Head of caudate nucleus (tissue), 42 donors: ENCODE measurements around the gene PITRM1.

Experiments used
- DNase-seq, 42 donors: peaks; one replicate each; pipeline versions ENCODE4 v3.0.0 to v3.0.0-alpha.2; 2020 to 2021; ENCODE audit warnings: mixed read lengths in 7 of 42
- intact Hi-C: fragments of 100-400 bp; cut with DNase I; formaldehyde crosslinking; loops from one replicate; pipeline ENCODE4 v1.15.0; 2022

The PITRM1 gene

DNA sequence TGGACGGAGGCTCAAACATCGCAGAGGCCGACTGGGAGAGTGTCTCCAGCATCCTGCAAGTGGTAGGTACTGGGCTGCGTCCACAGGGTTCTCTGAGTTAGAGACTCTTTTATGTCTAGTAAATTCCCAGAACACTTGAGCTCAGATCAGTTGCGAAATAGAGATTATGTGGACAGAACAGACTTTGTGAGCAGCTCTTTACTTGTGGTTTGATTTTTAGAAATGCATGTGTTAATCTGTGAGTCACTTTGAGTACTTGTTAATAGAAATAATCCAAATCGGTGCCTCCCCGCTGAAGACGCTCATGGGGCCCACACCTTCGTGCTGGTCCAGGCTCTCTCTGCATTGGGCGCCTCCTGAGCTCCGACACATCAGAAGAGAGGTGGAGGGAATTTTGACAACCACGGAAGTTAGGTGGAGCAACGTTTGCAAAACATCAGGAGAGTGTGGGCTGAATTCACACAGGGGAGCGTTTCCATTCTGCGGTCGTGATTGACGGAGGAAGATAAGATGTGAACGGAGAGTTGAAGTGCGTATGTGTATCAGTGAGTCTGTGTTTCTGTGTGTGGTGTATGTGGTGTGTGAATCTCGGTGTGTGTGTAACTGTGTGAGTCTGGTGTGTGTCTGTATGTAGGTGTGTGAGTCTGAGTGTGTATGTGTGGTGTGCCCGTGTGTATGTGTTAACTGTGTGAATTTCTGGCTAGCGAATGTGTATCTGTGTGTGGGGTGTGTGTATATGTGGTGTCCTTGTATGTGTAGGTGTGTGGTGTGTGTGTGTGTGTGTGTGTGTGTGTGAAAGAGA is 73.1 kb downstream of the PITRM1 start:
- peak in 10 of 42 donors; percentile 14 to 61 (median 30) for DNase-seq
- intact Hi-C loops, result no loop called here

DNA sequence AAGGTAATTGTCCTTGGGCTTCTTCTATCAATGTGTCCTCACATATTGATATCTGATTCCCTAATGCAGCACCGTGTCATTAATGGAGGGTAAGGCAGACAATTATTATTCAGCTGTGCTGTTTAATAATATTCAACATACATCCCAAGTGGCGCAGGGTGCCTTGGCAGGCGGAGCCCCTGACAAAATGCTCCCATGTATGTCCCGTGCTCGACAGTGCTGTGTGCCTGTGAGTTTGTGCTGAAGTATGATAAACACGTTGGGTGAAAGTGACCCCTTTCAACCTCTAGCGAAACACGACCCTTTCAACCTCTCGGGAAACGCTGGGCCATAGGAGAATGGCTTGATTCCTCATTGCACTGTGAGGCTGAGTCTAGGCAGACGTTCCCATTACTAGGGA is 73.9 kb downstream of the PITRM1 start:
- intact Hi-C loops, result no loop called here
- DNase-seq, result peak in 1 of 42 donors; percentile 21

DNA sequence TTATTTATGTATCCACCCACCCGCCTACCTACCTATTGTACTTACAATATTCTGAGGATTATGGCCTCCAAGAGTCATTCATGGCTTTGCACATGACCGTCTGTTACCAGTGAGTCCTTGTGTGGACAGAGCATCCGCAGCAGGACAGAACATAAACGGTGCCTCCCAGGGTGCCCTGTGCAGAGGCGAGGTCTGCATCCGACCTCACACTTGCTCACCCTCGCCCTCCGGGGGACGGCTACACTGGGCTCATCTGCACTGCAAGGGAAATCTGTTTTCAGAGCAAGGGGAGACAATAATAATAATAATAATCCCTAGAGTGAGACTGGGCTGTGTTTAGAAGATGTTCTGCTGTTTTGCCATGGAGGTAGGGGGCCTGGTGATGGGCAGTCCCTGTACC is 75.4 kb downstream of the PITRM1 start:
- DNase-seq, result no peak
- intact Hi-C loops, result no loop called here

- DNase-seq, result no peak
- intact Hi-C loops, result no loop called here
Measured at GRCh38 chr10:3096149-3096548, 76.4 kb downstream of the PITRM1 start.

DNA sequence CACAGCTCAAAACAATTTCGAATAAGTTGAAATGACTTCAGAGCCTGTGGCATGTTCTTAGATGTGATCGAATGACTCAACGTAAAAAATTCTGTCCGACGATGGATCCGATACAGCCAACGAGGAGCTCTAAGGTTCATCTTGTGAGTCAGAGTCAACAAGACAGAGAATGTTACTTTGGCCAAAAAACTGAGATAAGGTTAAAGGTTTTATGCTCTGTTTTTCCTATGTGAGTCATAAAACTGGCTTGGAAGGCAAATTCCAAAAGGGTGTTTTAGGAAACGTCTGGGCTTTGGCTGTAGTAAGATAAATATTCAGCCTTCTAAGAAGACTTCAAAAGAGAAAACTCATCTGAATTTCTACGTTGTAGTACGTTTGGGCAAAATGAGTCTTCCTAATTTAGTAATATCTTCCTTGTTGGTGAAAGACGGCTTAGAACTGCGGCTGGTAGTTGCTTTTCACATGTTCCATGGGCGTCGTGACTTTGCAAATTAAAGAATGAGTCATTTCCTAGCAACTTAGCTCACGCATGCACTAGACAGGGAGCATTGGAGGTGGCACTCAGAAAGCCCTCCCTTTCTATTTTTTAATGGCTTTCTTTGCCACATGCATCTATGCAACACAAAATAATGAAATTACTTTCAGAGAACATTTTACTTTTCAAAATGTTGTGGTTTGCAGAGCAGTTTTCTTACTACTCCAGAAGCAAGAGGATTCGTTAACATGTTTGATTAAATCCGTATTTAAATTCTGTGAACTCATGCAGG is 77.0 kb downstream of the PITRM1 start:
- DNase-seq, result peak in 25 of 42 donors; percentile 23 to 88 (median 62)
- intact Hi-C loops, result no loop called here

- intact Hi-C loops, result no loop called here
- DNase-seq, result no peak
Measured at GRCh38 chr10:3094609-3095036, 78.0 kb downstream of the PITRM1 start.

GRCh38 chr10:3093996-3094395 is 78.6 kb downstream of the PITRM1 start:
- intact Hi-C loops, result no loop called here
- DNase-seq, result no peak

- no peak for DNase-seq
- intact Hi-C loops, result no loop called here
Measured at GRCh38 chr10:3091921-3092320, 80.7 kb downstream of the PITRM1 start.

- peak in 24 of 42 donors; percentile 41 to 76 (median 55) for DNase-seq
- intact Hi-C loops, result no loop called here
Measured at GRCh38 chr10:3090914-3091787, 81.4 kb downstream of the PITRM1 start.

DNA sequence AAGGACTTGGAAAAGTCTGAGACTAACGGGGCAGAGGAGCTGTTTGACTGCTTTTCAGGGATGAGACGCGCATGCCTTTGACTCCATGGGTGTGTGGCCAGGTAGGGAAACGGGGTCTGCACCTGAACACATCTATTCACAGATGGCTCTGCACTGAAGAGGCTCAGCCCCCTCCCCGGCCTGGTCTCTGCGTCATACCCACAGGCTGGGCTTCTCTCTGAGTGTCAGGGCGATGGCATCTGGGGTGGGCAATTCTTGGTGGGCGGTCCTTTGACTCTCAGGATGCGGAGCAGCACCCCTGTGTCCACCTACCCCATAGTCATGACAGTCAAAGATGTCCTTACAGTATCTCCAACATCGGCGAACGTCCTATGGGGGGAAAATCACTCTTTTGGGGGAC is 82.2 kb downstream of the PITRM1 start:
- intact Hi-C loops, result no loop called here
- DNase-seq, result no peak
